ENCODE data around the gene SLC25A44. TPM values are rescaled to one million over a fixed set of nuclear protein-coding genes. Genes with fewer than 3 reads are reported as not detected.
A peak's percentile ranks its signal among the peaks of the same experiment; 100 is the strongest.
"Not testable (repeated sequence)": the region's sequence is repeated elsewhere in the genome, so short reads cannot be mapped to it uniquely, and the experiment has no call there.

Gene SLC25A44
- total and polyA plus RNA-seq, 9 donors = 6.8 to 21.0 (median 16.8) TPM

DNA sequence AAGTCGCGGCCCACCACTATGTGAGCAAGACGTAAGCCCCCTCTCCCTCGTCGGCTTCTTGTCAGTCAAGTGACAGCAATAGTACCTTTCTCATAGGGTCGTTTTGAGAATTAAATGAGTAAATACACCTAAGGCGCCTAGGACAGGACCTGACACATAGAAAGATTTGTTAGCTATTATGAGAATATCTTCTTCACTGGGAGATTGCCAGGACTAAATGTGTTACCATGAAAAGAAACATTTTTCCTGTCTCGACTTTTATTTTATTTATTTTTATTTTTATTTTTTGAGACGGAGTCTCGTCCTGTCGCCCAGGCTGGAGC is 19.7 kb downstream of the SLC25A44 start:
- Histone ChIP-seq H3K36me3 (no peaks in the 10 kb centered on the region), H3K4me1 (ENCODE audit: insufficient read depth) (peaks cover 5% of the 10 kb centered on the region), H3K27me3 (no peaks in the 10 kb centered on the region), H3K27ac (peak overlapping the region; percentile 89 to 98), H3K4me3 (peak overlapping the region; percentile 59), H3K9me3 (no peaks in the 10 kb centered on the region)
- intact Hi-C loops (cut with DNase I) = no loop called here
- DNase-seq = no peak
- TF ChIP-seq POLR2A (IDR thresholded peaks at IDR 0.05) (no peak), EP300 (IDR thresholded peaks at IDR 0.05) (no peak)
- TF ChIP-seq, protein P1, sequence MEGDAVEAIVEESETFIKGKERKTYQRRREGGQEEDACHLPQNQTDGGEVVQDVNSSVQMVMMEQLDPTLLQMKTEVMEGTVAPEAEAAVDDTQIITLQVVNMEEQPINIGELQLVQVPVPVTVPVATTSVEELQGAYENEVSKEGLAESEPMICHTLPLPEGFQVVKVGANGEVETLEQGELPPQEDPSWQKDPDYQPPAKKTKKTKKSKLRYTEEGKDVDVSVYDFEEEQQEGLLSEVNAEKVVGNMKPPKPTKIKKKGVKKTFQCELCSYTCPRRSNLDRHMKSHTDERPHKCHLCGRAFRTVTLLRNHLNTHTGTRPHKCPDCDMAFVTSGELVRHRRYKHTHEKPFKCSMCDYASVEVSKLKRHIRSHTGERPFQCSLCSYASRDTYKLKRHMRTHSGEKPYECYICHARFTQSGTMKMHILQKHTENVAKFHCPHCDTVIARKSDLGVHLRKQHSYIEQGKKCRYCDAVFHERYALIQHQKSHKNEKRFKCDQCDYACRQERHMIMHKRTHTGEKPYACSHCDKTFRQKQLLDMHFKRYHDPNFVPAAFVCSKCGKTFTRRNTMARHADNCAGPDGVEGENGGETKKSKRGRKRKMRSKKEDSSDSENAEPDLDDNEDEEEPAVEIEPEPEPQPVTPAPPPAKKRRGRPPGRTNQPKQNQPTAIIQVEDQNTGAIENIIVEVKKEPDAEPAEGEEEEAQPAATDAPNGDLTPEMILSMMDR (IDR thresholded peaks at IDR 0.05) = no peak
- WGBS, 3 donors = 4 to 8% (median 6%) methylated on average over 11 of the region's 11 CpGs

DNA sequence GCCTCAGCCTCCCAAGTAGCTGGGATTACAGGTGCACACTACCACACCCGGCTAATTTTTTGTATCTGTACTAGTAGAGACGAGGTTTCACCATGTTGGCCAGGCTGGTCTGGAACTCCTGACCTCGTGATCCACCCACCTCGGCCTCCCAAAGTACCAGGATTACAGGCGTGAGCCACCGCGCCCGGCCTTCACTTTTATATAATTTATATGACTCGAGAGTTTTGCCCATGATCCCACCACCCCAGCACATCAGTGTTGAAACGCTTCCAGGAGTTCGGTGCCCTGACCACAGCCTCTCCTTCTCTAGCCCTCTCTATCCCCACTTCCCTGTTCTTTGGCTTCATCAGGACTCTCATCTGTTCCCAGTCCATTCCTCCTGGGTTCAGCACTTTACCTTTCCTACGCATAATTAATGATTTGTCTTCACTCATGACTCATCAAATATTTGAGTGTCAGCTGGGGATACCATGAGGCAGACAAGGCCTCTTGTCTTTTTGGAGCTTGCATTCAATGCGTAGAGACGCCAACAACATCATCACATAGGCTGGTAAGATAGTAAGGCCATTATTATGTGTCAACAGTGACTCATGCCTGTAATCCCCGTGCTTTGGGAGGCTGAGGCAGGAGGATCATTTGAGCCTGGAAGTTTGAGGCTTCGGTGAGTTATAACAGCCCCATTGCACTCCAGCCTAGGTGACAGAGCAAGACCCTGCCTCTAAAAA is 20.3 kb downstream of the SLC25A44 start:
- Histone ChIP-seq H3K36me3 (no peaks in the 10 kb centered on the region), H3K27ac (peak overlapping the region in 1 of 2 donors; percentile 89), H3K27me3 (no peaks in the 10 kb centered on the region), H3K4me3 (peak overlapping the region; percentile 59), H3K9me3 (no peaks in the 10 kb centered on the region), H3K4me1 (ENCODE audit: insufficient read depth) (peaks cover 5% of the 10 kb centered on the region)
- intact Hi-C loops (cut with DNase I) = no loop called here
- peak in 2 of 5 donors; percentile 35 to 39 for DNase-seq
- TF ChIP-seq EP300 (IDR thresholded peaks at IDR 0.05) (no peak), POLR2A (IDR thresholded peaks at IDR 0.05) (no peak)
- TF ChIP-seq, protein P1 (IDR thresholded peaks at IDR 0.05) = no peak
- WGBS, 3 donors = 73 to 80% (median 79%) methylated on average over 16 of the region's 16 CpGs

DNA sequence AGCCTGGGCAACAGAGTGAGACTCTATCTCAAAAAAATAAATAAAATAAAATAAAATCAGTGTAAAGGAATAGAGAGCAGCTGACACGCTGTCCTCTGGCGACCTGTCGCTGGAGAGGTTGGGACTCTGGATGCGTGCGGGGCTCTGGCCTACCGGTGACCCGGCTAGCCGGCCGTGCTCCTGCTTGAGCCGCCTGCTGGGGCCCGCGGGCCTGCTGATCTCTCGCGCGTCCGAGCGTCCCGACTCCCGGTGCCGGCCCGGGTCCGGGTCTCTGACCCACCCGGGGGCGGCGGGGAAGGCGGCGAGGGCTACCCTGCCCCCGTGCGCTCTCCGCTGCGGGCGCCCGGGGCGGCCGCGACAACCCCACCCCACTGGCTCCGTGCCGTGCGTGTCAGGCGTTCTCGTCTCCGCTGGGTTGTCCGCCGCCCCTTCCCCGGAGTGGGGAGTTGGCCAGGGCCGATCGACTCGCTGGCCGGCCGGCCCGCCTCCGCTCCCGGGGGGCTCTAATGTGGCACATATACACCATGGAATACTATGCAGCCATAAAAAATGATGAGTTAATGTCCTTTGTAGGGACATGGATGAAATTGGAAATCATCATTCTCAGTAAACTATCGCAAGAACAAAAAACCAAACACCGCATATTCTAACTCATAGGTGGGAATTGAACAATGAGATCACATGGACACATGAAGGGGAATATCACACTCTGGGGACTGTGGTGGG is 22.6 kb downstream of the SLC25A44 start:
- H3K27me3 ChIP-seq; intact Hi-C loops (cut with DNase I); H3K4me3 ChIP-seq; H3K9me3 ChIP-seq; H3K4me1 ChIP-seq (ENCODE audit: insufficient read depth); H3K27ac ChIP-seq; H3K36me3 ChIP-seq; DNase-seq: not testable (repeated sequence)
- 91 to 98% (median 97%) methylated on average over 55 of the region's 55 CpGs for WGBS, 3 donors

DNA sequence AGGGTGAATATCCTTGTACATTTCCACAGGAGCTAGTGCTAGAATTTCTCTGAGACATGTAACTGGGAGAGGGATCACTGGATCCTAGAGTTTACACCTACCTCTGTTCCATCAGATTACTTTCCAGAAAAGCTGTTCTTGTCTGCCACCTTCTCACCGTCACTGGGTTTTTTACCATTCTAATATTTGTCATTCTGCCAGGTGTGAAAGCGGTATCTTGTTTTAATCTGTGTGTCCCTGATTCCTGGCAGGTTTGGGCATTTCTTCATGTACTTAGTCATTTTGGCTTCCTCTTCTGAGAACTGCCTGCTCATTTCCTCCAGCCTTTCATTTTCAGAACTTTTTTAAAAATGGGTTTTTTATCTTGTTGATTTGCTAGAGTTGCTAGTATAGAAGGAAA is 24.0 kb downstream of the SLC25A44 start:
- Histone ChIP-seq H3K27ac (no peak overlapping the region), H3K4me1 (ENCODE audit: insufficient read depth) (peaks cover 5% of the 10 kb centered on the region), H3K9me3 (no peaks in the 10 kb centered on the region), H3K4me3 (no peak overlapping the region), H3K36me3 (no peaks in the 10 kb centered on the region), H3K27me3 (no peaks in the 10 kb centered on the region)
- WGBS, 3 donors = 65 to 94% (median 77%) methylated on average over 2 of the region's 2 CpGs
- no peak for DNase-seq
- TF ChIP-seq, protein P1 (IDR thresholded peaks at IDR 0.05) = no peak
- intact Hi-C loops (cut with DNase I) = no loop called here

DNA sequence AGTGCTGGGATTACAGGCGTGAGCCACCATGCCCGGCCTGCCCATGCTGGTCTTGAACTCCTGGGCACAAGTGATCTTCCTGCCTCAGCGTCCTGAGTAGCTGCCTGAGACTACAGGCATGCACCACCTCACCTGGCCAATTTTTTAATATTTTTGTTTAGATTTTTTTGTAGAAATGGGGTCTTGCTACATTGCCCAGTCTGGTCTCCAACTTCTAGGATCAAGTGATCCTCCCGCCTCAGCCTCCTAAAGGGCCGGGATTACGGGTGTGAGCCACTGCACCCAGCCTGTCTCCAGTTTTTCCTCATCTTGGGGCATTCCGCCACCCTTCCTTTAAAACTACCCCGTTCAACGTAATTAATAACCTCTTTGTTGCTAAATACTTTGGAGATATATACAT is 26.3 kb downstream of the SLC25A44 start:
- no peaks in the 10 kb centered on the region for H3K27me3 ChIP-seq
- intact Hi-C loops (cut with DNase I) = loop anchor here in 1 of 4 donors (5.0 kb wide), 1 partner anchor 128 kb away; no protein-coding TSS in a partner anchor
- H3K36me3 ChIP-seq = no peaks in the 10 kb centered on the region
- no peak overlapping the region for H3K4me3 ChIP-seq
- no peak for DNase-seq
- 95 to 96% (median 96%) methylated on average over 9 of the region's 9 CpGs for WGBS, 3 donors
- no peaks in the 10 kb centered on the region for H3K9me3 ChIP-seq
- no peaks in the 10 kb centered on the region for H3K4me1 ChIP-seq (ENCODE audit: insufficient read depth)
- no peak overlapping the region for H3K27ac ChIP-seq
- TF ChIP-seq, protein P1 (IDR thresholded peaks at IDR 0.05) = no peak
- TF ChIP-seq EP300 (IDR thresholded peaks at IDR 0.05) (no peak), POLR2A (IDR thresholded peaks at IDR 0.05) (no peak)
